ENCODE data around the gene KIF5B.
"Not testable (repeated sequence)": the region's sequence is repeated elsewhere in the genome, so short reads cannot be mapped to it uniquely, and the experiment has no call there.

Gene KIF5B

DNA sequence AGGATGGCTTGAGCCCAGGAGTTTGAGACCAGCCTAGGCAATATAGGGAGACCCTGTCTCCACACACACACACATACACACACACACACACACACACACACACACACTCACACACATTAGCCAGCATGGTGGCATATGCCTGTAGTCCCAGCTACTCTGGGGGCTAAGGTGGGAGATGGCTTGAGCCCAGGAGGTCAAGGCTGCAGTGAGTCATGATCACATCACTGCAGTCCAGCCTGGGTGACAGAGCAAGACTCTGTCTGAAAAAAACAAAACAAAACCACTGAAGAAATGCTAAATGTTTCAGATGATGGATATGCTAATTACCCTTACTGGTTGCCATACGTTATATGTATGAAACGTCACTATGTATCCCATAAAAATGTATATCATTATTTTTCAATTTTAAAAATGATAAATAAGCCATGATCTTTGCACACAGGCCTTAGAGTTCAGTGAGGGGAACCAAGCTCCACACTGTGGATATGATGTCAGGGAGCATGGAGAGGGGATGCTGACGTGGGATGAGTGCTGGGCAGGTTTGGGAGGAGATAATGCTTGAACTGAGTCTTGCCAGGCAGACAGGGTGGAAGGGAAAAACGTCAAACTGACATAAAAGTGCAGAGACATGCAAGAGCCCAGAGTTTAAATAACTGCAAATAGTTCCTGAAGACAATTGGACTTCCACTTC is 81.6 kb downstream of the KIF5B start:
- Histone ChIP-seq H3K27ac (ENCODE audit: insufficient read depth, low read length, poor library complexity, severe bottlenecking) (no peak overlapping the region), H3K4me3 (ENCODE audit: insufficient read depth, low read depth, low read length, poor library complexity, severe bottlenecking) (no peak overlapping the region), H3K4me1 (ENCODE audit: control insufficient read depth, insufficient read depth, low read length, poor library complexity, severe bottlenecking) (peaks cover 9% of the 10 kb centered on the region), H3K9me3 (ENCODE audit: control insufficient read depth, low read length) (no peaks in the 10 kb centered on the region), H3K27me3 (replicated peaks; ENCODE audit: control insufficient read depth, insufficient read depth, low read length, poor library complexity, severe bottlenecking) (no peaks in the 10 kb centered on the region), H3K36me3 (ENCODE audit: control insufficient read depth, insufficient read depth, low read length) (no peaks in the 10 kb centered on the region)
- DNase-seq, result no peak

DNA sequence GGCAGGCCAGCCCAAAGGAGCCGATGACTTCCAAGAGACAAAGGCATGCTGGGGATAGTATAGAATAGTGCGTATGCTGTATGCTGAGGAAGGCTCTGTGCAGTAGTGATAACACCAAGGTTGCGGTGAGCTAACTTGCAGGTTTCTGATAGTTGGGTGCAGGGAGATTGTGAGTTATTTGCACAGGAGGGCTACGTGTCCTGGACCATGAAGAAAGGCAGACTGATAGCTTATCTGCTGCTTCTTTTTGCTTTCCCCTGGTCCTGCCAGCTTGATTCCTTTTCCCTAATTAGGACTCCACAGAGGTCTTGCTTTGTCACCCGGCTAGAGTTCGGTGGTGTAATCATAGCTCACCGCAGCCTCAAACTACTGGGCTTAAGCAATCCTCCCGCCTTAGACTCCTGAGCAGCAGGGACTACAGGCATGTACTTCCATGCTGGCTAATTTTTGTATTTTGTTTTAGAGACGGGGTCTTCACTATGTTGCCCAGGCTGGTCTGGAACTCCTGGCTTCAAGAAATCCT is 83.6 kb downstream of the KIF5B start:
- Histone ChIP-seq H3K4me3 (ENCODE audit: insufficient read depth, low read depth, low read length, poor library complexity, severe bottlenecking) (no peak overlapping the region), H3K36me3 (ENCODE audit: control insufficient read depth, insufficient read depth, low read length) (no peaks in the 10 kb centered on the region), H3K4me1 (ENCODE audit: control insufficient read depth, insufficient read depth, low read length, poor library complexity, severe bottlenecking) (peaks cover 5% of the 10 kb centered on the region), H3K27me3 (replicated peaks; ENCODE audit: control insufficient read depth, insufficient read depth, low read length, poor library complexity, severe bottlenecking) (no peaks in the 10 kb centered on the region), H3K9me3 (ENCODE audit: control insufficient read depth, low read length) (no peaks in the 10 kb centered on the region), H3K27ac (ENCODE audit: insufficient read depth, low read length, poor library complexity, severe bottlenecking) (no peak overlapping the region)
- DNase-seq, result no peak

DNA sequence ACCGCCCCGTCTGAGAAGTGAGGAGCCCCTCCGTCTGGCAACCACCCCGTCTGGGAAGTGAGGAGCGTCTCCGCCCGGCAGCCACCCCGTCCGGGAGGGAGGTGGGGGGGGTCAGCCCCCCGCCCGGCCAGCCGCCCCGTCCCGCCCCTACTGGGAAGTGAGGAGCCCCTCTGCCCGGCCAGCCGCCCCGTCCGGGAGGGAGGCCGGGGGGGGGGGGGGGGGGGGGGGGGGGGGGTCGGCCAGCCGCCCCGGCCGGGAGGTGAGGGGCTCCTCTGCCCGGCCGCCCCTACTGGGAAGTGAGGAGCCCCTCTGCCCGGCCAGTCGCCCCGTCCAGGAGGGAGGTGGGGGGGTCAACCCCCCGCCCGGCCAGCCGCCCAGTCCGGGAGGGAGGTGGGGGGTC is 86.4 kb downstream of the KIF5B start:
- not testable (repeated sequence) for H3K4me3 ChIP-seq (ENCODE audit: insufficient read depth, low read depth, low read length, poor library complexity, severe bottlenecking); H3K36me3 ChIP-seq (ENCODE audit: control insufficient read depth, insufficient read depth, low read length); H3K9me3 ChIP-seq (ENCODE audit: control insufficient read depth, low read length); H3K27me3 ChIP-seq (replicated peaks; ENCODE audit: control insufficient read depth, insufficient read depth, low read length, poor library complexity, severe bottlenecking); DNase-seq; H3K27ac ChIP-seq (ENCODE audit: insufficient read depth, low read length, poor library complexity, severe bottlenecking); H3K4me1 ChIP-seq (ENCODE audit: control insufficient read depth, insufficient read depth, low read length, poor library complexity, severe bottlenecking)

DNA sequence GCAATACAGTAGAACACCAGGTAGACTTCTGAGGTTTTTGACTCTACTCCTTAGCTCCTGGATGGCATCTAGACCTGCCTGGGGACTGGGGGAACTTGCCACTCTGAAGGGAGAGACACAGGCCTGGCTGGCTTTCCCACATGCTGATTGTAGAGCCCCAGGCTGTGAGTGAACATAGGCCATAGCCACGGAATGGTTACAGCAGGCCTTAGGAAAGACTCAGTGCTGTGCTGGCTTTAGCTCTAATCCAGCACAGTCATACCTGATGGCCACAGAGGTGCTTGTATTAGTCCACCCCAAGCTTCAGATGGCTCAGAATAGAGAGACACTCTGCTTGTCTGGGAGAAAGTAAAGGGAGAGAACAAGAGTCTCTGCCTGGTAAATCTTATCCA is 92.6 kb downstream of the KIF5B start:
- no peak for DNase-seq
- H3K27ac ChIP-seq (ENCODE audit: insufficient read depth, low read length, poor library complexity, severe bottlenecking), result no peak overlapping the region
- H3K36me3 ChIP-seq (ENCODE audit: control insufficient read depth, insufficient read depth, low read length), result no peaks in the 10 kb centered on the region
- no peaks in the 10 kb centered on the region for H3K4me1 ChIP-seq (ENCODE audit: control insufficient read depth, insufficient read depth, low read length, poor library complexity, severe bottlenecking)
- no peak overlapping the region for H3K4me3 ChIP-seq (ENCODE audit: insufficient read depth, low read depth, low read length, poor library complexity, severe bottlenecking)
- no peaks in the 10 kb centered on the region for H3K9me3 ChIP-seq (ENCODE audit: control insufficient read depth, low read length)
- no peaks in the 10 kb centered on the region for H3K27me3 ChIP-seq (replicated peaks; ENCODE audit: control insufficient read depth, insufficient read depth, low read length, poor library complexity, severe bottlenecking)

DNA sequence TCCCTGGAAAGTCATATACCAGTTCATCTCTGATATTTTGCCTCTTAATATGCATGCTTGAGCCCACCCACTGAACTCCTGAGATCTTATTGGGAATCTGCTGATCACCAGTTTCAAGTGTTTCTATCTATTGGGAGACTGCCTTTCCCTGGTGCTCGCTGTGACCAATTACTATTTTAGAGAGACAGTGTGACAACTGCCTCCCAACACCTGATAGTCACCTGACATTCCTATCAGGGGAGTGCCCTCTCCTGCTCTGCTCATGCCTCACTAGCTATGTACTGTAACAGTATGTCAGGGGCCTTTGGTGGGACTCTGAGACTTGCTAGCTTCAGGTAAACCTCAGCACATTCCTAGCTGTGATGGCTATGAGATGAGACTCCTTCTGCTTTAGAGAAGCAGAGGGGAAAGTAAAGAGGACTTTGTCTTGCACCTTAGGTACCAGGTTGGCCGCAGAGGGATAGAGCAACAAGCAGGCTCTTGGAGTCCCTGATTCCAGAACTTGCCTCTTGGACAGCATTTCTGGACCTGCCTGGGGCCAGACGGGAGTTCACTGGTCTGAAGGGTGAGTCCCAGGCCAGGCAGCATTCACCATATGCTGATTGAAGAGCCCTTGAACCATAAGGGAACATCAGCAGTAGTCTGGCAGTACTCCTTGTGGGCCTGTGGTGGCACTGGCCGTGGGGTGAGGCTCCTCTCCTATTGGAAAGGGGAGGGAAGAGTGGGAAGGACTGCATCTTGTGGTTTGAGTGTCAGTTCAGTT is 93.2 kb downstream of the KIF5B start:
- DNase-seq, result no peak
- Histone ChIP-seq H3K9me3 (ENCODE audit: control insufficient read depth, low read length) (no peaks in the 10 kb centered on the region), H3K27me3 (replicated peaks; ENCODE audit: control insufficient read depth, insufficient read depth, low read length, poor library complexity, severe bottlenecking) (no peaks in the 10 kb centered on the region), H3K4me1 (ENCODE audit: control insufficient read depth, insufficient read depth, low read length, poor library complexity, severe bottlenecking) (no peaks in the 10 kb centered on the region), H3K36me3 (ENCODE audit: control insufficient read depth, insufficient read depth, low read length) (no peaks in the 10 kb centered on the region), H3K27ac (ENCODE audit: insufficient read depth, low read length, poor library complexity, severe bottlenecking) (no peak overlapping the region), H3K4me3 (ENCODE audit: insufficient read depth, low read depth, low read length, poor library complexity, severe bottlenecking) (no peak overlapping the region)

DNA sequence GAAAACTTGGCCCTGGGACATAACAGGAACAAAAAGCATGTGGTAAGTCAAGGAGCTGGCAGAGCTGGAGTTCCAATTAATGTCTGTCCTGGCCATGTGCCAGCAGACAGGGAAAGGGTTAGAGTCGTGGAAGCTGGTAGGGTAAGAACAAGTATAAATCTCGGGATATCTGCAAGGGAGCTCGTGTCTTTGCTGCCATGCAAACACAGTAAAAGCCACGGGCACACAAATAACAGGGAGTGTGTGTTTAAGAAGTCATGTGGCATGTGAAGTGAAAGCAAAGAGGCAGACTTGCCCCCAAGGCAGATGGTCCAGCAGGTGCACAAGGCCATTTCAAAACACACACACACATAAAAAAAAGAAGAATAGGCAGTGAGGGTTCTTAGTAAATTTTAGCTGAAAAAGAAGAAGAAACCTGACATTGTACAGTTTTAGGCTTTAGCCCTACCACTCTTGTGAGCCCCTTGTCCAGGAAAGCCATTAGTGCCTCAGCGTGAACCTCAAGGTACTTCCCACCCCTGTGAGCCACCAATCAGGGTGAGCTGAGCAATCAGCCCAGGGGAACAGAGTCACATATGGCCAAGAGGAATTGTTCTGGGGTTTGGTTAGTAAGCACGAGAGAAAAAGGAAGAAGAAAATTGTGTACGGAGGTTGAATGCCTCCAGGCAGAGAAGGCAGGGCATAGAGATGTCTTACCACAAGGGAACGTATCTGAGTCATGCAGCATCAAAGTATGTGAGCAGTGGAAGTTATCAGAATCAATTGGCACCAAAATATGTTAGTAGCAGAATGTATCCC is 94.7 kb downstream of the KIF5B start:
- no peaks in the 10 kb centered on the region for H3K9me3 ChIP-seq (ENCODE audit: control insufficient read depth, low read length)
- no peaks in the 10 kb centered on the region for H3K36me3 ChIP-seq (ENCODE audit: control insufficient read depth, insufficient read depth, low read length)
- H3K4me3 ChIP-seq (ENCODE audit: insufficient read depth, low read depth, low read length, poor library complexity, severe bottlenecking), result no peak overlapping the region
- H3K27ac ChIP-seq (ENCODE audit: insufficient read depth, low read length, poor library complexity, severe bottlenecking), result no peak overlapping the region
- no peak for DNase-seq
- H3K27me3 ChIP-seq (replicated peaks; ENCODE audit: control insufficient read depth, insufficient read depth, low read length, poor library complexity, severe bottlenecking), result no peaks in the 10 kb centered on the region
- H3K4me1 ChIP-seq (ENCODE audit: control insufficient read depth, insufficient read depth, low read length, poor library complexity, severe bottlenecking), result no peaks in the 10 kb centered on the region

DNA sequence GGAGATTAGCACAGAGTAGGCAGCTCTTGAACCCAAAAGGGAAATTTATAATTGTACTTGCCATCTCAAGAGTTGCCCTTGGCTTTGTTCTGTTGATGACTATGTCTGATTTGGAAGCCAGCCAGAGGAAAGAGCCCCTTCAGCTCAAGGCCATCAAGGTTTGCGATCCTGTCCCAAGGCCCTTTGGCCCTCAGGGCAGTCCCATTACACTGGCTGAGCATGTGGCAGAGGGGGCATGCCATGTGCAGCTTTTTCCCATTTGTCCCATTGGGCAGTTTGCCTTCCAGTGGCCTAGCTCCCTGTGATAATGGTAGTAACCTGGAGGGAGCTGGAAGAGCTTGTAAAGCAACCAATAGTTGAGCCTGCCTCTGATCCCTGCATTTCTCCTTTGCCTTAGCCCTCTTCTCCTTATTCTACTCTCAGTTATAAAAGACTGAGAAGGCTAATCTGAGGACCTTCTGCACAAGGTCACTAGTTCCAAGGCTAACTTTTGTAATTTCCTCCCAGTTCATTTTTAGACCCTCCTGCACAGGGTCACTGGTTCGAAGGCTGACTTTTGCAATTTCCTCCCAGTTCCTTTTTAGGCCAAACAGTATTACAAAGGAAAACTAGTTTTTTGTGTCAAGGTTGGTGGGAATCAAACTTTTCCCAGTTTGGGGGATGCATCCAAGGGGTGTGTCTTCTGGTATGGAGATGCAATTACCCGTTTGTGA is 96.6 kb downstream of the KIF5B start:
- Histone ChIP-seq H3K4me1 (ENCODE audit: control insufficient read depth, insufficient read depth, low read length, poor library complexity, severe bottlenecking) (no peaks in the 10 kb centered on the region), H3K4me3 (ENCODE audit: insufficient read depth, low read depth, low read length, poor library complexity, severe bottlenecking) (no peak overlapping the region), H3K27me3 (replicated peaks; ENCODE audit: control insufficient read depth, insufficient read depth, low read length, poor library complexity, severe bottlenecking) (no peaks in the 10 kb centered on the region), H3K36me3 (ENCODE audit: control insufficient read depth, insufficient read depth, low read length) (no peaks in the 10 kb centered on the region), H3K27ac (ENCODE audit: insufficient read depth, low read length, poor library complexity, severe bottlenecking) (no peak overlapping the region), H3K9me3 (ENCODE audit: control insufficient read depth, low read length) (no peaks in the 10 kb centered on the region)
- DNase-seq, result no peak

Measured in effector memory CD4-positive, alpha-beta T cell (primary cell).